H7 (cell line): ENCODE data around the gene CRACDL. TPM values are rescaled to one million over a fixed set of nuclear protein-coding genes. Genes with fewer than 3 reads are reported as not detected.

Experiments used
- total RNA-seq: library from RNA; depleted of rRNA; stranded (reverse); fragments of >200 nt; shearing (Covaris generic); gene quantifications from 2 replicates; pipeline ENCODE4 v1.2.3, GENCODE V29; 2014; rRNA removed

CRACDL gene
- total RNA-seq, 1 experiment from 2014 or later: 0.24 TPM

Other genes starting within 250 kb of the CRACDL start
- 0.70 and 2.1 TPM in 2 replicates for gene MGAT4A, start 205.1 kb downstream of the CRACDL start, total RNA-seq
- 2.2 and 5.7 TPM in 2 replicates for gene C2orf15, start 205.5 kb upstream of the CRACDL start, total RNA-seq
- 1.1 and 3.5 TPM in 2 replicates for gene TSGA10, start 218.7 kb upstream of the CRACDL start, total RNA-seq
- gene LIPT1, start 218.7 kb upstream of the CRACDL start, total RNA-seq: 7.3 and 7.4 TPM in 2 replicates
- gene MITD1, start 244.8 kb upstream of the CRACDL start, total RNA-seq: 26.5 and 39.5 TPM in 2 replicates
- gene MRPL30, start 245.0 kb upstream of the CRACDL start, total RNA-seq: 39.3 and 49.0 TPM in 2 replicates